Fibroblast of peridontal ligament (primary cell): ENCODE measurements around the gene PXDN.

Experiments used
- DNase-seq: peaks from one replicate; pipeline ENCODE4 v3.0.0-alpha.2; 2010; ENCODE audit errors: extremely low read depth

PXDN gene

GRCh38 chr2:1594373-1595171, 149.7 kb downstream of the PXDN start:
- no peak for DNase-seq

GRCh38 chr2:1594123-1594372, 150.3 kb downstream of the PXDN start:
- DNase-seq, result peak; percentile 77

- no peak for DNase-seq
Observed at GRCh38 chr2:1593371-1594122, 150.8 kb downstream of the PXDN start.

- DNase-seq, result peak; percentile 60
Observed at GRCh38 chr2:1591978-1592907, 152.1 kb downstream of the PXDN start.

GRCh38 chr2:1591461-1591770, 152.9 kb downstream of the PXDN start:
- DNase-seq, result no peak

GRCh38 chr2:1590596-1591460, 153.5 kb downstream of the PXDN start:
- DNase-seq, result no peak

GRCh38 chr2:1588978-1589621, 155.2 kb downstream of the PXDN start:
- peak; percentile 28 for DNase-seq

GRCh38 chr2:1588051-1588977, 156.0 kb downstream of the PXDN start:
- DNase-seq, result no peak

GRCh38 chr2:1586923-1587840, 157.1 kb downstream of the PXDN start:
- DNase-seq, result no peak

- DNase-seq, result no peak
Observed at GRCh38 chr2:1586251-1586922, 157.9 kb downstream of the PXDN start.

- DNase-seq, result no peak
Observed at GRCh38 chr2:1585635-1586034, 158.7 kb downstream of the PXDN start.

- no peak for DNase-seq
Observed at GRCh38 chr2:1584691-1585485, 159.4 kb downstream of the PXDN start.

- DNase-seq, result no peak
Observed at GRCh38 chr2:1584051-1584531, 160.2 kb downstream of the PXDN start.

GRCh38 chr2:1582891-1583341, 161.4 kb downstream of the PXDN start:
- no peak for DNase-seq

- no peak for DNase-seq
Observed at GRCh38 chr2:1581965-1582625, 162.2 kb downstream of the PXDN start.
